Measurements from ENCODE around the gene GMEB2.
A peak's percentile ranks its signal among the peaks of the same experiment; 100 is the strongest.

Gene GMEB2

GRCh38 chr20:63588641-63589041 is 38.3 kb downstream of the GMEB2 start:
- no peak for DNase-seq (ENCODE audit: low spot score)

GRCh38 chr20:63587776-63588591 is 38.9 kb downstream of the GMEB2 start:
- DNase-seq (ENCODE audit: low spot score), result no peak

GRCh38 chr20:63587256-63587655 is 39.6 kb downstream of the GMEB2 start:
- DNase-seq (ENCODE audit: low spot score), result no peak

GRCh38 chr20:63586797-63587196 is 40.1 kb downstream of the GMEB2 start:
- DNase-seq (ENCODE audit: low spot score), result no peak

- DNase-seq (ENCODE audit: low spot score), result no peak
Measured at GRCh38 chr20:63585616-63586565, 41.0 kb downstream of the GMEB2 start.

- DNase-seq (ENCODE audit: low spot score), result no peak
Measured at GRCh38 chr20:63582382-63583063, 44.4 kb downstream of the GMEB2 start.

GRCh38 chr20:63580796-63581461 is 46.0 kb downstream of the GMEB2 start:
- DNase-seq (ENCODE audit: low spot score), result no peak

- DNase-seq (ENCODE audit: low spot score), result no peak
Measured at GRCh38 chr20:63579017-63579694, 47.7 kb downstream of the GMEB2 start.

- no peak for DNase-seq (ENCODE audit: low spot score)
Measured at GRCh38 chr20:63578224-63579016, 48.5 kb downstream of the GMEB2 start.

- no peak for DNase-seq (ENCODE audit: low spot score)
Measured at GRCh38 chr20:63577317-63577894, 49.5 kb downstream of the GMEB2 start.

GRCh38 chr20:63576311-63576710 is 50.6 kb downstream of the GMEB2 start:
- DNase-seq (ENCODE audit: low spot score), result no peak

- DNase-seq (ENCODE audit: low spot score), result no peak
Measured at GRCh38 chr20:63574829-63575743, 51.8 kb downstream of the GMEB2 start.

- peak; percentile 81 for DNase-seq (ENCODE audit: low spot score)
Measured at GRCh38 chr20:63574156-63574828, 52.6 kb downstream of the GMEB2 start, which contains the start of gene HELZ2. TSS of gene HELZ2 (minus strand) at chr20:63574239. CDS start at chr20:63572385, 1,854 bp downstream.

- DNase-seq (ENCODE audit: low spot score), result no peak
Measured at GRCh38 chr20:63573647-63574131, 53.2 kb downstream of the GMEB2 start.

GRCh38 chr20:63572788-63573646 is 53.9 kb downstream of the GMEB2 start:
- DNase-seq (ENCODE audit: low spot score), result no peak

GRCh38 chr20:63572071-63572787 is 54.7 kb downstream of the GMEB2 start:
- DNase-seq (ENCODE audit: low spot score), result no peak

Data from LoVo (cell line).